ENCODE data around the gene CSK.
A peak's percentile ranks its signal among the peaks of the same experiment; 100 is the strongest.

The CSK gene

DNA sequence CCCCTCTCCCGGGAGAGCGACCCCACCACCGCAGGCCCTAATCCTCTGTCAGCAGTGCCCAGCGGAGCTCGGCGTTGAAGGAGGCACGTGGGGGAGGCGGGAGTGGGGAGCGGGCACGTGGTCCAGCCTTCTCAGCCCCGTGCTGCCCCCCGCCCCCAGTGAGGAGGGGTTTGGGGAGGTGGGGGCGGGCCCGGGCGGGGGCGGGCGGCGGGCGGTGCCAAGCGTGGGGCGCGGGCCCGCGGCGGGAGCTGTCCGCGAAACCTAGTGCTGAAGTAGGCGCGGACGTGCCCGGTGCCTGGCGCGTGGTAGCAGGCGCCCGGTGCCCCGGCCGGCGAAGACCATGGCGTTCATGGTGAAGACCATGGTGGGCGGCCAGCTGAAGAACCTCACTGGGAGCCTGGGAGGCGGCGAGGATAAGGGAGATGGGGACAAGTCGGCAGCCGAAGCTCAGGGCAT, 44.5 kb downstream of the CSK start, which contains the start of gene CPLX3:
Gene CPLX3 (plus strand): TSS at position 264 of the 456 bp plus-strand sequence. CDS start 77 bp downstream, at position 341.
- DNase-seq (ENCODE audit: low read depth in 2 of 2) = no peak

- no peak for DNase-seq (ENCODE audit: low read depth in 2 of 2)
These were observed 45.0 kb downstream of the CSK start for GRCh38 chr15:74826921-74827320.

GRCh38 chr15:74827614-74828013, 45.7 kb downstream of the CSK start:
- no peak for DNase-seq (ENCODE audit: low read depth in 2 of 2)

DNA sequence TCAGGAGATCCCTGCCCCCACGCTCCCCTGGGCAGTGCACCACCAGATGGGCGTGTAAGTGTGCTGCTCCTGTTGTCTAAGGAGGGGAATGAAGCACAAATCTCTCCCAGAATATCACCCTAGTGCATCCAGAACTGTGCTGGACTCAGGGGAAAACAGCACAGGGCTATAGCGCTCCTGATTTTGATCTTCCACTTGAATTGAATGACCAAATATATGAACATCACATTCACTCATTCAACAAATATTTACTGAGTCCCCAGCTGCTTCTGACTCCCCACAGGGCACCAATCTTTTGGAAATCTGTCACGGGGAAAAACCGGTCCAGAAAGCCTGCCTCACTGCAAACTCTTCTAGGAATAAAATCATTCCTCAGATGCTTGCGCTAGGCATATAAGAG, 47.0 kb downstream of the CSK start:
- no peak for DNase-seq (ENCODE audit: low read depth in 2 of 2)

- DNase-seq (ENCODE audit: low read depth in 2 of 2) = no peak
These were observed 47.6 kb downstream of the CSK start for GRCh38 chr15:74829486-74829885.

- no peak for DNase-seq (ENCODE audit: low read depth in 2 of 2)
These were observed 48.1 kb downstream of the CSK start for GRCh38 chr15:74829991-74830390.

GRCh38 chr15:74830868-74831267, 49.0 kb downstream of the CSK start:
- no peak for DNase-seq (ENCODE audit: low read depth in 2 of 2)

DNA sequence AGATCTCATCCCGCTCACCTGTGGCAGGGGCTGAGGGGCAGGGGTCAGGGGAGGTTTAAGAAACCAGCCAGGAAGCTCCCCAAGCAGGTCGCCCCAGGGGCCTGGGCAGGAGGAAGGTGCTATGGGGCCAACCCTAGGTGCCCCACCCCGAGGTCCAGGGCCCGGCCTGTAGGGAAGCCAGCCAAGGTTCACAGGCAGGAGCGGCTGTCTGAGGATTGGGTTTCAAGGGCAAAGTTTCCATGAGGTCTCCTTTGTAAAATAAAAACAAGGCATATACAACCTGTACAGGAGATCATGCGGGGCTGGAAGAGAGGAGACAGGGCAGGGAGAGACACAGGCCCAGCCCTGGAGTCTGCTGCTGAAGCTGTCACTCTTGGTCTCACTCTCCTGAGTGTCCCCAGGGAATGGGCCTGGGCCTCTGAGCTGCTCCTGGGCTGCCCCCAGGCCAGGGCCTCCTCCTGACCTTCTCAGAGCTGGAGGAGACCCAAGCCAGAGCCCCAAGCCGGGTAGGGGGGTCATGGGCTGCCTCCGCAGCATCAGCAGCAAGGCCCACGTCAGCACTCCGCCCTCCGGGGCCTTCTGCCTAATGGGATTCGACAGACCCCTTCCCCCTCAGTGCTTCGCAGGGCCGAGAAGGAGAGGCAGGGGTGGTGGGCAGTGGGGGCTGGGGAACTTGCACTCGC, 50.1 kb downstream of the CSK start:
- DNase-seq (ENCODE audit: low read depth in 2 of 2) = no peak

DNA sequence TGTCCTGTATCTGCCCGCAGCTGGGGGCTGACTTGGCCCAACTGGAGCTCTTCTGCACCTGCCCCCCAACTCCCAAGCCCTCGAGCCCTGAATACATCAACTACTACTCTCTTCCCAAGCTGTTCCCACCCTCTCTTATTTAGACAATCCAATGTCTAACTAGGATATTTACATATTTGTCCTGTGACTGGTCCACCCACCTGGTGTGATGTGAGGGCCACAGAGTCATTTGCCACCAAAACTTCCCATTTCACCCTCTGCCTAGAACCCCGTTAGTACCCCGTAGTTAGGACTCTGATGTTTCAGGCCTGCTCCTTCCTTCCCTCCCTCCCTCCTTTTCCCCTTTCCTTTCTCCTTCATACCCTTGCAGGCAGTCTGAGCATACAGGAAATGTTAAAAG, 50.9 kb downstream of the CSK start:
- DNase-seq (ENCODE audit: low read depth in 2 of 2) = no peak

DNA sequence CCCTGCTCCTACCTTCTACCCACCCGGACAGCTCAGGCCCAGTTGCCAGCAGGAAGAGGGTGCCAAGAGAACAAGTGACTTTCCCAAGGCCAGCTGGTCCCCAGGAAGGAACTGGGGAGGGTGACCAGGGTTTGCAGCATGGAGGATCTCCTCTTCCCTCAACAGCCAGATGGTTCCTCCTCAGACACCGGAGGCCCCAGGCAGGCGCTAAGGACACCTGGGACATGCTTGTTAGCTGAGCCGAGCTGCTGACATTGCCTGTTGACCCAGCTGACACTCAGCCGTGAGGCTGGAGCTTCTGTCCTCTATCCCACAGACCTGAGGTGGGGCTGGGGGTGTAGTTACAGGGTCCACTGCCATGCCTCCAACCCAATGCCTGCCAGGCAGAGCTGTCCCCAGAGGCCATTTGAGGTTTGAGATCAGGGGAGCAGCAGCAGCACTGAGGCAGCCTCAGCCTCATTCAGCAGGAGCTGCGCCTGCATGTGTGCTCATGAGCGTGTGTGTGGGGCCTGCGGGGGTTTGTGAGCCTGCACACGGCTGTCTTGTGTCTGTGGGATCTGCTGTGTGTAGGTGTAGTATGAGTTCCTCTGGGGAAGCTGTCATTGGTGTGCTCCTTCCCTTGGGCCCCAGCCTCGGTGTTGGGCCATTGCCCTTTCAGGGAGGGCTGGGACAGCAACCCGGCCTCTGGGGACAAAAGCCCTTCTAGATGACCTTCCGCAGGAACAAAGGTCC, 51.7 kb downstream of the CSK start:
- DNase-seq (ENCODE audit: low read depth in 2 of 2) = no peak

DNA sequence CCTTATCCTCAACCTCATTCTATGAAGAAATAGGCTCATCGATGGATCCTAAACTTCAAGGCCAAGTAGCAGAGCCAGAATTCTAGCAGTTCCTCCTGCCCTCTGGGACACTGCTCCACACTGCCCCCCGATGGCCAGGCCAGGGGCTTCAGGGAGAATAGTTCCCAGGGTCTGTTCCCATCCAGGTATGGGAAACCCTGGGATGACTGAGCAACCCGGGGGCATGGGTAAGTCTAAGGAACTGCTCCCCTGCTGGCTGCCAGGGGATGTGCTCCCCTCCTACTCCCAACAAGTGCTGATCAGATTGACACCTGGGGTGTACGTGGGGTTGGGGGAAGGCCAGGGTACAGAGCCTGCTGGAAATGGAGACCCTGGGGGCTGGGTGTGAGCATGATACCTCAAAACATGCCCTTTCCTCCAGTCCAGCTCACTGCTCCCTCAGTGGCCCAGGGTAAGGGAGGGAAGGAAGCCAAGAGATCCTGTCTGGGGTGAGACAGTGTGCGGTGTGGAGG, 53.5 kb downstream of the CSK start:
- DNase-seq (ENCODE audit: low read depth in 2 of 2) = no peak

GRCh38 chr15:74836846-74837245, 55.0 kb downstream of the CSK start:
- no peak for DNase-seq (ENCODE audit: low read depth in 2 of 2)

DNA sequence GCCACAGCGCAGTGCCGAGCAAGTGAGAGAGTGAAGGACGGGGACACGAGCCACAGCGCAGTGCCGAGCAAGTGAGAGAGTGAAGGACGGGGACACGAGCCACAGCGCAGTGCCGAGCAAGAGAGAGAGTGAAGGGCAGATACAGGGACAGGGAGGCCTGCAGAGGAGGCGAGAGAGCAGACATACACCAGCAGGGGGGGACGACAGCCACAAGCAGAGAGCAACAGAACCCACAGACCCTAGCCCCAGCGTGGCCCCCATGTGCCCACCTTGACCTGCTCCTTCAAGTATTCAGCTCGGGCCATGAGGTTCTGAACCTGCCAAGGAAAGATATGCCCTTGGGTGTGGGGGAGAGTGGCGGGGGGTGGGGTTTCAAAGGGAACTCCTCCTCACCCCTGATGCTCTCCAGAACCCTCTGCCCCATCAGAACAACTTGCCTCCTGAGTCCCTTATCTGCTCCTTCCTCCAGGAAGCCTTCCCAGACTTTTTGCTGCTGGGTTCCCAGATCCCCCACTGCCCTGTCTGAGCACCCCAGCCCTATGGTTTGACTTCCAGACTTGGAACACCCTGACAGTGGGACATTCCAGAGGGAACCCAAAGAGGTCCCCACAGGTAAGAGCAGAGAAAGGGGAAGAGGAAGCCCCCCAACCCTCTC, 55.7 kb downstream of the CSK start:
- no peak for DNase-seq (ENCODE audit: low read depth in 2 of 2)

- no peak for DNase-seq (ENCODE audit: low read depth in 2 of 2)
These were observed 56.2 kb downstream of the CSK start for GRCh38 chr15:74838137-74838516.

DNA sequence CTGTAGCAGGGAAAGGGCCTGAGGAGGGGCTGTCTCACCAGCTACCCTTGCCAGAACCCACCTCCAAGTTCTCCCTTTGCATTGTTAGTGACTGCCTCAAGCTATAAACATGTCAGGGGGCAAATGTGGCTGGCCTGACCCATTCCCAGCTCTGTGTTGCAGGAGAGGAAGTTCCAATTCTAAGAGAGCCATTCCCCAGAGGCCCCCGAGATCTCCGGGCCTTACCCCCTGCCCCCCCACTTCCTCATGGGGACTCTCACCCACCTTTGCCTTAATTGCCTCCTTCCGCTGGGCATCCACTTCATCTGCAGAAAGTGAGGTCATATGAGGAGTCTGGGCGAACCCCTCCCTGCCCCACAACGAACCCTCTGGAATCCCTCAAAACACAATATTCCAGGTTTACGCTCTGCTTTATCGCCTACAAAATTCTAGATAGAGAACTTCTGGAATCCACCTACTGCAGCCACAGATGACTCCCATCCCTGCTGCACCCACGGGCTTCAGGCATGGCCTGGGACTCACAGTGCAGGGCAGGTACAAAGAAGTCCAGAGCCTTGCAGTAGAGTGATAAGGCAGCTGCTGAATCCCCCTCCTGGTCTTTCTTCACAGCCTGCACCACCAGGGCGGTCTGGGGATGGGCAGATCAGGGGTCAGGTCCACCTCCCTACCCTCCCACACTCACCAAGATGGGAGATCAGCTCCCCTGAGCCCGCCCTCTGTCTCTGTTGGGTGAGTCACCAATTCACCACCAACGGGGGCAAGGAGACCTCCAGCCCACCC, 57.1 kb downstream of the CSK start:
- no peak for DNase-seq (ENCODE audit: low read depth in 2 of 2)

- DNase-seq (ENCODE audit: low read depth in 2 of 2) = no peak
These were observed 57.9 kb downstream of the CSK start for GRCh38 chr15:74839526-74840395.

DNA sequence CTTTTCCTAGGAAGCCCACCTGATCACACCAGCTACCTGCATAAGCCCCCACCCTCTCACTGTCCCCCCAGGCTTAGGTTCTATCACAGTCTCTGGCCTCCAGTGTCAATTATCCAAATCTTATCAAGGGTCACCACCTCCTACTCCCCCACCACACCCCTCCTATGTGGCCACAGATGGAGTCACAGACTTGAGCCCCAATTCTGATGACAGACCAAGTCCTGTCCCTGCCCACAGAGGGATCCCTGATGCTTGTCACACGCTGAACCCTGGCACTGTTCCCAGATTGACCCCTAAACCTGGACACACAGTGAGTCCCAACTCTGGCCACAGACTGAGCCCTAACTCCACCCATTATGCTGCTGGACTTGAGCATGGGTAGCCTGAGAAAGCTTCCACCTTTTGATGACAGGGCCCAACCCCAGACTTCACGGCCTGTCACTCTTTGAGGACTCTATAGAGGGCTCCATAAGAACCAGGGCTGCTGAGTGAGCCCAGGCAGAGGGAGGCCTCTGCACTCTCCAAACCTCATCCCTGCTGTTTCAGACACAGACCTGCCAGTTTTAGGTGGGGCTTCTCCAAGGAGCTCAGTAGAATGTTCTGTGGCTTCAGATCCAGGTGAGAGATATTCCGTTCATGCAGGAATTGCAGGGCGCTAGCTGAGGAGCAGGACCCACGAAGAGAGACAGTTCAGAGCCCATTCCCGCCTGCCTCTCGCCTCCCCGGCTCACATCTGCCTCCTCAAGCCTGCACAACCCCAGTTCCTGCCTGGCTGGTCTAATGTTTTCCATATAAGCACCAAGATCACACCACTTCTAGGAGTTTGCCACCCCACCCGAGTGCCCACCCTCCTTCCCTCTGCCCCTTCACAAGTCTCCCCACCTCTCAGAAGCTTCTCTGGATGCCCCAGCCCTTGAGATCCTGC, 59.2 kb downstream of the CSK start:
- no peak for DNase-seq (ENCODE audit: low read depth in 2 of 2)

- DNase-seq (ENCODE audit: low read depth in 2 of 2) = no peak
These were observed 60.1 kb downstream of the CSK start for GRCh38 chr15:74841891-74842373.

GRCh38 chr15:74842581-74843444, 60.9 kb downstream of the CSK start, which contains the start of gene ULK3:
ULK3 (minus strand) TSS chr15:74843156; CDS start chr15:74843105, 51 bp downstream.
- DNase-seq (ENCODE audit: low read depth in 2 of 2) = peak; percentile 81 to 84
